IMR-90 (cell line): ENCODE results near the gene TMEM219. TPM values are rescaled to one million over a fixed set of nuclear protein-coding genes. Genes with fewer than 3 reads are reported as not detected.

Source experiments
- ATAC-seq: fragments of 200-7000 bp; cut with Tn5 transposase; 2 replicates; pipeline ENCODE4 v1.9.1; 2020; ENCODE audit warnings: low read depth, mild to moderate bottlenecking, moderate library complexity
- BruUV-seq: library from RNA; stranded (reverse); fragments of 400-500 nt; replicated peaks from 2 replicates; lab custom pipeline; 2021; lab: Mats Ljungman, UMichigan
- CTCF ChIA-PET: fragments of 300-600 bp; formaldehyde crosslinking; extraction: SDS; loops from one replicate; lab custom pipeline; 2021; ENCODE audit warnings: antibody characterized with exemption; lab: Yijun Ruan, JAX
- POLR2A ChIA-PET: fragments of 300-600 bp; sonication (Branson Sonifier 250); formaldehyde crosslinking; loops from one replicate; lab custom pipeline; 2022; ENCODE audit warnings: antibody characterized with exemption; ENCODE audit not compliant: unreplicated experiment; lab: Charles Lee
- DNase-seq: peaks from one replicate; pipeline ENCODE4 v3.0.0; 2013
- H2AFZ ChIP-seq: replicated peaks from 2 replicates; pipeline ENCODE3; 2013; ENCODE audit warnings: low read length, mild to moderate bottlenecking; ENCODE audit not compliant: poor library complexity
- H2AK5ac ChIP-seq: 2 replicates; pipeline ENCODE4 v1.6.1; 2013; ENCODE audit warnings: low read depth, low read length, inconsistent platforms
- H2AK9ac ChIP-seq: replicated peaks from 2 replicates; pipeline ENCODE3; 2013; ENCODE audit warnings: mild to moderate bottlenecking, low read depth, low read length, moderate library complexity; ENCODE audit not compliant: poor library complexity
- H2BK120ac ChIP-seq: 2 replicates; pipeline ENCODE4 v1.6.1; 2013; ENCODE audit warnings: low read depth, low read length, inconsistent platforms
- H2BK15ac ChIP-seq: 3 replicates; pipeline ENCODE4 v1.6.1; 2013; ENCODE audit warnings: low read depth, low read length, inconsistent platforms
- H2BK20ac ChIP-seq: 2 replicates; pipeline ENCODE4 v1.6.1; 2013; ENCODE audit warnings: low read depth, mild to moderate bottlenecking, inconsistent platforms, low read length, moderate library complexity
- H2BK5ac ChIP-seq: 2 replicates; pipeline ENCODE4 v1.6.1; 2013; ENCODE audit warnings: mild to moderate bottlenecking, low read depth, low read length, inconsistent platforms; ENCODE audit not compliant: poor library complexity, severe bottlenecking
- H3K14ac ChIP-seq: replicated peaks from 2 replicates; pipeline ENCODE4 v1.6.1; 2013; ENCODE audit warnings: low read depth, low read length, inconsistent platforms
- H3K18ac ChIP-seq: 2 replicates; pipeline ENCODE4 v1.6.1; 2013; ENCODE audit warnings: low read depth, low read length, control low read depth
- H3K23ac ChIP-seq: 2 replicates; pipeline ENCODE4 v1.6.1; 2013; ENCODE audit warnings: low read depth, low read length, inconsistent platforms
- H3K27ac ChIP-seq: 2 replicates; pipeline ENCODE4 v1.5.1; 2013; ENCODE audit warnings: mild to moderate bottlenecking, control low read depth, low read length; ENCODE audit not compliant: insufficient read depth
- H3K27me3 ChIP-seq: 2 replicates; pipeline ENCODE4 v1.6.1; 2013; ENCODE audit warnings: low read length; ENCODE audit not compliant: control insufficient read depth, insufficient read depth
- H3K36me3 ChIP-seq: 2 replicates; pipeline ENCODE4 v1.6.1; 2013; ENCODE audit warnings: low read length, mixed read lengths; ENCODE audit not compliant: control insufficient read depth, insufficient read depth
- H3K4ac ChIP-seq: 2 replicates; pipeline ENCODE4 v1.6.1; 2013; ENCODE audit warnings: low read depth, low read length, inconsistent platforms
- H3K4me1 ChIP-seq: 2 replicates; pipeline ENCODE4 v1.6.1; 2013; ENCODE audit warnings: low read length, mixed read lengths; ENCODE audit not compliant: control insufficient read depth, insufficient read depth
- H3K4me2 ChIP-seq: 2 replicates; pipeline ENCODE4 v1.6.1; 2013; ENCODE audit warnings: low read depth, mild to moderate bottlenecking, control low read depth, low read length, moderate library complexity
- H3K4me3 ChIP-seq: 2 replicates; pipeline ENCODE4 v1.5.1; 2013; ENCODE audit warnings: low read depth, mild to moderate bottlenecking, control low read depth, low read length, moderate library complexity; ENCODE audit not compliant: insufficient read depth
- H3K56ac ChIP-seq: 2 replicates; pipeline ENCODE4 v1.6.1; 2013; ENCODE audit warnings: low read length, inconsistent platforms; ENCODE audit not compliant: insufficient read depth; ENCODE audit errors: extremely low read depth
- H3K79me1 ChIP-seq, 2 experiments: 2 replicates each; pipeline ENCODE4 v1.6.1; 2013; ENCODE audit warnings: low read length in 2 of 2, inconsistent platforms in 1 of 2, low read depth in 1 of 2
- H3K9ac ChIP-seq: 2 replicates; pipeline ENCODE4 v1.6.1; 2013; ENCODE audit warnings: low read depth, low read length, control low read depth
- H3K9me1 ChIP-seq: 2 replicates; pipeline ENCODE4 v1.6.1; 2013; ENCODE audit warnings: low read length, inconsistent platforms; ENCODE audit not compliant: insufficient read depth
- H3K9me3 ChIP-seq: 2 replicates; pipeline ENCODE4 v1.6.1; 2013; ENCODE audit warnings: low read length; ENCODE audit not compliant: control insufficient read depth, insufficient read depth
- H4K20me1 ChIP-seq: 2 replicates; pipeline ENCODE4 v1.6.1; 2013; ENCODE audit warnings: low read length, inconsistent platforms; ENCODE audit not compliant: insufficient read depth
- H4K5ac ChIP-seq: 2 replicates; pipeline ENCODE4 v1.6.1; 2013; ENCODE audit warnings: mild to moderate bottlenecking, low read depth, low read length, control low read depth
- H4K8ac ChIP-seq, 2 experiments: 2 replicates each; pipeline ENCODE4 v1.6.1; 2013; ENCODE audit warnings: low read depth in 2 of 2, low read length in 2 of 2, control low read depth in 1 of 2, inconsistent platforms in 1 of 2
- H4K91ac ChIP-seq: 2 replicates; pipeline ENCODE4 v1.6.1; 2013; ENCODE audit warnings: low read depth, low read length, inconsistent platforms; ENCODE audit not compliant: insufficient read depth
- BHLHE40 ChIP-seq: fragments of 150-350 bp; IDR thresholded peaks from 2 replicates; pipeline ENCODE4 v1.6.1; 2016; ENCODE audit warnings: mild to moderate bottlenecking, low read depth, low read length
- MAFK ChIP-seq: IDR thresholded peaks from 2 replicates; pipeline ENCODE4 v1.6.1; 2012; ENCODE audit warnings: low read depth, low read length, improper control_type of control experiment
- MXI1 ChIP-seq: IDR thresholded peaks from 2 replicates; pipeline ENCODE4 v1.6.1; 2012; ENCODE audit warnings: low read depth, mild to moderate bottlenecking, low read length, moderate library complexity, borderline replicate concordance
- NFE2L2 ChIP-seq: fragments of 150-350 bp; IDR thresholded peaks from 2 replicates; pipeline ENCODE4 v1.6.1; 2016; ENCODE audit warnings: low read depth, mild to moderate bottlenecking, low read length
- POLR2A ChIP-seq: IDR thresholded peaks from 2 replicates; pipeline ENCODE4 v1.6.1; 2012; ENCODE audit warnings: mild to moderate bottlenecking, low read depth, low read length
- RAD21 ChIP-seq: IDR thresholded peaks from 2 replicates; pipeline ENCODE4 v1.6.1; 2012; ENCODE audit warnings: low read length, improper control_type of control experiment
- RCOR1 ChIP-seq: IDR thresholded peaks from 2 replicates; pipeline ENCODE4 v1.6.1; 2012; ENCODE audit warnings: mild to moderate bottlenecking, low read length, improper control_type of control experiment; ENCODE audit not compliant: insufficient replicate concordance
- RFX5 ChIP-seq: IDR thresholded peaks from 2 replicates; pipeline ENCODE4 v1.8.0; 2012; ENCODE audit warnings: low read depth, mild to moderate bottlenecking, low read length, moderate library complexity
- SMC3 ChIP-seq: fragments of 150-350 bp; IDR thresholded peaks from 2 replicates; pipeline ENCODE4 v1.6.1; 2016; ENCODE audit warnings: low read depth, mild to moderate bottlenecking, antibody characterized with exemption, low read length, moderate library complexity
- WGBS, 2 experiments: methylation state at CpG; one replicate each; pipeline versions ENCODE4 v1.1.5 to v1.1.7; 2013; ENCODE audit warnings: missing lambda C conversion rate in 2 of 2; ENCODE audit not compliant: insufficient read length in 1 of 2; ENCODE audit errors: extremely low coverage in 2 of 2; 5-methylcytosine and 5-hydroxymethylcytosine counted together
- dilution Hi-C: fragments of 300-500 bp; cut with HindIII; formaldehyde crosslinking; loops from one replicate; pipeline ENCODE4 v1.14.3; 2018; ENCODE audit warnings: low sequenced_read_pairs; ENCODE audit not compliant: unreplicated experiment
- in situ Hi-C: fragments of 300-500 bp; cut with MboI; formaldehyde crosslinking; loops from 3 replicates; pipeline ENCODE4 v1.14.3; 2019; ENCODE audit warnings: low sequenced_read_pairs, inconsistent platforms, mixed read lengths
- intact Hi-C: fragments of 100-400 bp; cut with micrococcal nuclease; formaldehyde crosslinking; loops from 2 replicates; pipeline ENCODE4 v1.10.0; 2022
- polyA plus RNA-seq, 3 experiments: library from polyadenylated mRNA; depleted of rRNA; stranded (reverse); fragments of >200 nt; gene quantifications; 2 replicates each; pipeline ENCODE4 v1.2.3, GENCODE V29; 2012; ENCODE audit warnings: low replicate concordance in 1 of 3
- total RNA-seq: library from RNA; depleted of rRNA; stranded (reverse); fragments of >200 nt; gene quantifications from 2 replicates; pipeline ENCODE4 v1.2.3, GENCODE V29; 2012
- TF ChIP-seq, protein P1 (sequence below): fragments of 150-350 bp; IDR thresholded peaks from 2 replicates; pipeline ENCODE4 v1.6.1; 2017; ENCODE audit warnings: mild to moderate bottlenecking, antibody characterized with exemption, low read length, low read depth
- TF ChIP-seq, protein P2 (sequence below): conservative IDR thresholded peaks from 2 replicates; pipeline ENCODE4 v1.5.1; 2012; ENCODE audit warnings: mild to moderate bottlenecking, low read depth, low read length, improper control_type of control experiment
- TF ChIP-seq, protein P3 (sequence below): fragments of 150-350 bp; IDR thresholded peaks from 2 replicates; pipeline ENCODE4 v1.6.1; 2016; ENCODE audit warnings: low read depth, mild to moderate bottlenecking, low read length, moderate library complexity, borderline replicate concordance

The TMEM219 gene
- total and polyA plus RNA-seq, 2 of the 4 experiments (the other 2 are of a cell fraction): 47.0 to 95.3 TPM

DNA sequence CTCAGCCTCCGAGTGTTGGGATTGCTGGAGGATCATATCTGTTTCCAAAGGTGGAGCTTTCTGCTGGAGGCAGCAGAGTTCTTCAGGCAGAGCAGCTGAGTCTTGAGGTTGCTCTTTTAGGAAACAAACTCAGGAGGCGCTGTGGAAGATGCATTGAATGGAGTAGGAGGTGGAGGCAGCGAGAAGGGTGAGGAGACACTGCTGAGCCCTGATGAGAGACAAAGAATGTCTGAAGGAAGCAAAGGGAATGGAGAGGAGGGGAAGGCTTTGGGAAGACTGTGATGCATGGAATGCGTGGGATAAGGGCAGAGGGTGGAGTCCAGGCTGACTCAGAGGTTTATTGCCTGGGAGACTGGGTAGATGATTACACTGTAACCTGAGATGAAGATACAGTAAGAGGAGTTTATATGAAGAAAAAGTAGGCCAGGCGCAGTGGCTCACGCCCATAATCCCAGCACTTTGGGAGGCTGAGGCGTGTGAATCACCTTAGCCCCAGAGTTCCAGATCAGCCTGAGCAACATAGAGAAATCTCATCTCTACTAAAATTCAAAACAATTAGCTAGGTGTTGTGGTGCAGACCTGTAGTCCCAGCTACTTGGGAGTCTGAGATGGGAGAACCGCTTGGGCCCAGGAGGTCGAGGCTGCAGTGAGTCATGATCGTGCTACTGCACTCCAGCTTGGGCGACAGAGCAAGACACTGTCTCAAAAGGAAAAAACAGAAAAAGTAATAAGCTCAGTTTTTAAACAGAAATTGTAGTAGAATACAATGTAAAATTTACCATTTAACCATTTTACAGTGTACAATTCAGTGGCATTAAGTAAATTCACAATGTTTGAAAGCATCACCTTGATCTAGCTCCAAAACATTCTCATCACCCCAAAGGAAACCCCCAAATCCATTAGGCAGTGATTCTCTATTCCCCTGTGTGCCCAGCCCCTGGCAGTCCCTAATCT is 17.8 kb upstream of the TMEM219 start:
- Histone ChIP-seq H3K9ac (peak overlapping the region; percentile 27), H3K4ac (peak overlapping the region; percentile 78), H2BK5ac (peak overlapping the region; percentile 81), H4K91ac (peak overlapping the region; percentile 88), H3K4me2 (peak overlapping the region; percentile 35), H2BK120ac (peak overlapping the region; percentile 91), H2AFZ (peak overlapping the region; percentile 89), H2BK15ac (peak overlapping the region; percentile 65; the same call in 2 of the 3 replicates), H3K14ac (peak overlapping the region; percentile 93), H2AK9ac (peak overlapping the region; percentile 84), H3K27ac (peak overlapping the region; percentile 82), H4K8ac (peak overlapping the region; percentile 6 to 77), H3K4me3 (no peak overlapping the region), H3K9me3 (0 out of 2 replicates have a peak, but pooled peaks cover 2% of the 10 kb centered on the region), H3K9me1 (0 out of 2 replicates have a peak, but pooled peaks cover 3% of the 10 kb centered on the region), H4K5ac (peak overlapping the region; percentile 83), H2AK5ac (peak overlapping the region; percentile 62), H3K79me1 (no peaks in the 10 kb centered on the region), H3K56ac (peak overlapping the region; percentile 67), H2BK20ac (peak overlapping the region; percentile 98), H3K36me3 (no peaks in the 10 kb centered on the region), H3K4me1 (peaks cover 4% of the 10 kb centered on the region), H4K20me1 (no peaks in the 10 kb centered on the region; the same call in 1 of the 2 replicates), H3K27me3 (no peaks in the 10 kb centered on the region), H3K18ac (peak overlapping the region; percentile 80), H3K23ac (peak overlapping the region; percentile 90)
- POLR2A ChIA-PET: interaction anchor here (0.6 to 1.4 kb wide), 2 partner anchors 18 to 21 kb away, joined by 5 to 7 read pairs; partner anchors contain the start of gene TMEM219
- dilution Hi-C loops (no loop called here), intact Hi-C loops (loop anchor here (1.0 kb wide), 2 partner anchors 17 to 44 kb away; partner anchors contain the start of gene ASPHD1), in situ Hi-C loops (no loop called here)
- DNase-seq: peak; percentile 99
- WGBS, 2 experiments: 0% methylated on average over 3 of the region's 11 CpGs; no CpG with 5 or more reads in 1 of the 2 experiments
- CTCF ChIA-PET: interaction anchor here (0.6 to 1.7 kb wide), 4 partner anchors 14 to 170 kb away, joined by 3 to 5 read pairs (median 4); no protein-coding TSS in a partner anchor
- no TSS peak for BruUV-seq
- peak; percentile 99 for ATAC-seq
- TF ChIP-seq POLR2A (peak; percentile 75), BHLHE40 (no peak), RCOR1 (peak; percentile 75), NFE2L2 (peak; percentile 29; the same call in 1 of the 2 replicates), RAD21 (peak; percentile 52), MXI1 (no peak), MAFK (no peak), SMC3 (peak; percentile 27), RFX5 (no peak)
- TF ChIP-seq, protein P1, sequence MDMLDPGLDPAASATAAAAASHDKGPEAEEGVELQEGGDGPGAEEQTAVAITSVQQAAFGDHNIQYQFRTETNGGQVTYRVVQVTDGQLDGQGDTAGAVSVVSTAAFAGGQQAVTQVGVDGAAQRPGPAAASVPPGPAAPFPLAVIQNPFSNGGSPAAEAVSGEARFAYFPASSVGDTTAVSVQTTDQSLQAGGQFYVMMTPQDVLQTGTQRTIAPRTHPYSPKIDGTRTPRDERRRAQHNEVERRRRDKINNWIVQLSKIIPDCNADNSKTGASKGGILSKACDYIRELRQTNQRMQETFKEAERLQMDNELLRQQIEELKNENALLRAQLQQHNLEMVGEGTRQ: no peak
- TF ChIP-seq, protein P2, sequence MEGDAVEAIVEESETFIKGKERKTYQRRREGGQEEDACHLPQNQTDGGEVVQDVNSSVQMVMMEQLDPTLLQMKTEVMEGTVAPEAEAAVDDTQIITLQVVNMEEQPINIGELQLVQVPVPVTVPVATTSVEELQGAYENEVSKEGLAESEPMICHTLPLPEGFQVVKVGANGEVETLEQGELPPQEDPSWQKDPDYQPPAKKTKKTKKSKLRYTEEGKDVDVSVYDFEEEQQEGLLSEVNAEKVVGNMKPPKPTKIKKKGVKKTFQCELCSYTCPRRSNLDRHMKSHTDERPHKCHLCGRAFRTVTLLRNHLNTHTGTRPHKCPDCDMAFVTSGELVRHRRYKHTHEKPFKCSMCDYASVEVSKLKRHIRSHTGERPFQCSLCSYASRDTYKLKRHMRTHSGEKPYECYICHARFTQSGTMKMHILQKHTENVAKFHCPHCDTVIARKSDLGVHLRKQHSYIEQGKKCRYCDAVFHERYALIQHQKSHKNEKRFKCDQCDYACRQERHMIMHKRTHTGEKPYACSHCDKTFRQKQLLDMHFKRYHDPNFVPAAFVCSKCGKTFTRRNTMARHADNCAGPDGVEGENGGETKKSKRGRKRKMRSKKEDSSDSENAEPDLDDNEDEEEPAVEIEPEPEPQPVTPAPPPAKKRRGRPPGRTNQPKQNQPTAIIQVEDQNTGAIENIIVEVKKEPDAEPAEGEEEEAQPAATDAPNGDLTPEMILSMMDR: peak; percentile 56
- TF ChIP-seq, protein P3, sequence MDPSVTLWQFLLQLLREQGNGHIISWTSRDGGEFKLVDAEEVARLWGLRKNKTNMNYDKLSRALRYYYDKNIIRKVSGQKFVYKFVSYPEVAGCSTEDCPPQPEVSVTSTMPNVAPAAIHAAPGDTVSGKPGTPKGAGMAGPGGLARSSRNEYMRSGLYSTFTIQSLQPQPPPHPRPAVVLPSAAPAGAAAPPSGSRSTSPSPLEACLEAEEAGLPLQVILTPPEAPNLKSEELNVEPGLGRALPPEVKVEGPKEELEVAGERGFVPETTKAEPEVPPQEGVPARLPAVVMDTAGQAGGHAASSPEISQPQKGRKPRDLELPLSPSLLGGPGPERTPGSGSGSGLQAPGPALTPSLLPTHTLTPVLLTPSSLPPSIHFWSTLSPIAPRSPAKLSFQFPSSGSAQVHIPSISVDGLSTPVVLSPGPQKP: no peak
